Mesenteric fat pad (tissue), 1 donor: Measurements from ENCODE around the gene TAF4B. TPM values are rescaled to one million over a fixed set of nuclear protein-coding genes. Genes with fewer than 3 reads are reported as not detected.
A peak's percentile ranks its signal among the peaks of the same experiment; 100 is the strongest.
"Not testable (repeated sequence)": the region's sequence is repeated elsewhere in the genome, so short reads cannot be mapped to it uniquely, and the experiment has no call there.

Experiments
- DNase-seq: peaks from one replicate; pipeline ENCODE4 v3.0.0-alpha.2; 2020; ENCODE audit warnings: low spot score
- total RNA-seq: library from RNA; stranded (reverse); fragmentation: NEBNext Ultra II Directional; extraction: Animal tissue kit (Norgen Biotek cat#: 25700); gene quantifications from one replicate; pipeline ENCODE4 v1.2.1, GENCODE V29; 2021
- donor health status: DM: yes; HTN: yes; CAD: no.

The TAF4B gene
- total RNA-seq, 1 donor from 2014 or later = 4.9 TPM

DNA sequence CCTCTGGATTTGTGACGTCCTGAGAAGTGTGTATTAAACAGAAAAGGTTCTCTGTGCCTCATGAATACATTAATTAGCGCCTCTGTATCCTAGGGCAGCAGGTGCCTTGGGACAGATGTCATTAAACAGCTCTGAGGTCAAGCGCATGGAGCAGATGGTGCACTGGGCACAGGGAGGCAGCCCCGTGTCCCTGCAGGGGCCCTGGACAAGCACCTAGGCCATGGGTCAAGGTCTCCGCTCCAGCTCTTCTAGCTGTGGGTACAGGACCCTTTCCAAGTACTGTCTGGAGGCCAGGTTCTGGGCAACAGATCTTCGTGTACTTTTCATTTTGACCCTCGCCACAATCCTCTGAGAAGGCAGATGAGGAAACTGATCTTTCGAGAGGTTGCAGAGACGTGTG lies 195.7 kb downstream of the TAF4B start:
- peak; percentile 59 for DNase-seq

- DNase-seq = no peak
Measured at GRCh38 chr18:26422472-26423162, 196.4 kb downstream of the TAF4B start.

GRCh38 chr18:26424428-26425147 lies 198.3 kb downstream of the TAF4B start:
- peak; percentile 33 for DNase-seq

DNA sequence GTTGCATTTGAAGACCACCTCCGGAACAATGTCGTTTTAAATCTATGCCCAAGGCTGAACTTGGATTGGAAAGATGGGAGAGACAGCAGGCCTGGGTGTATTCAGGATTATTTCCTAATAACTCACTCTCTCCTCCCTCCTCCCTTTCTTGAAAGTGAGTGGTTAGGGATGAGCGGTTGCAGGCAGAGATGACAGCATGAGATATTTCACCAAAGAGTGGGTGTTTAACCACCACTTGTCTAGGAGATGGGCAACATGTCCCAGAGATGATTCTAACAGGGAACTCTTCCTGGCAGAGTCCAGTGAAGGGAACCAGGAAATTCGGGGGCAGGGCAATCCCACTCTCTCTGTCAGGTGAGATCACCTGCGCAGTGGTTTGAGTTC lies 198.9 kb downstream of the TAF4B start:
- peak; percentile 26 for DNase-seq

DNA sequence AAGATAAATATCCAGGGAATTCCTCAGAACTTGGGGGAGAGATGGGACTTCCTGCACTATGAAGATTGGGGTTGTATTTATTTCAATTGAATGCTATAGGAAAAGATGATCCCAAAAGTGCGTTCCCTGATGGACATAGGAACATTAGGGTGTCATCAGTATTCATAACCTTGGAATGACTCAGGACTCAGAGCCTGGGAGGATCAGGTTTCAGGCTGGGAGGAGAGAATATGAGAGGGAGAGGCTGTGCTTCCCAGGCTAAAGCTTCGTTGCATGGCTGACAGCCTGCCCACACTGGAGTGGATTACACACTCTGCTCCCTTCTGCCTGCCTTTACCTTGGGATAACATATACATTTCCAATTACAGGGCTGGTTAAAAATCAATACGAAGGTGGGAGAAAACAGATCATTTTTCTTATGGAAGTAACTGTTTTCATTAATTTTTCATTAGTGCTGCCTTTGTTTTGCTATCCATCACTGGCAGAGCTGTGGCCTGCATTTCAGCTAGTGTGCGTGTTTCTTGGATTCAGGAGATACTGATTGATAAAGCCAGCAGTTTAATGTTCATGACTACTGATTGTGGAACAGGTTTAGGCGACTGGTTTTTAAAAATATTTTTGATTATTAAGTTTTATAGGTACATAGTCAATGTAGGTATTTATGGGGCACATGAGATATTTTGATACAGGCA lies 203.4 kb downstream of the TAF4B start:
- DNase-seq = peak; percentile 47

DNA sequence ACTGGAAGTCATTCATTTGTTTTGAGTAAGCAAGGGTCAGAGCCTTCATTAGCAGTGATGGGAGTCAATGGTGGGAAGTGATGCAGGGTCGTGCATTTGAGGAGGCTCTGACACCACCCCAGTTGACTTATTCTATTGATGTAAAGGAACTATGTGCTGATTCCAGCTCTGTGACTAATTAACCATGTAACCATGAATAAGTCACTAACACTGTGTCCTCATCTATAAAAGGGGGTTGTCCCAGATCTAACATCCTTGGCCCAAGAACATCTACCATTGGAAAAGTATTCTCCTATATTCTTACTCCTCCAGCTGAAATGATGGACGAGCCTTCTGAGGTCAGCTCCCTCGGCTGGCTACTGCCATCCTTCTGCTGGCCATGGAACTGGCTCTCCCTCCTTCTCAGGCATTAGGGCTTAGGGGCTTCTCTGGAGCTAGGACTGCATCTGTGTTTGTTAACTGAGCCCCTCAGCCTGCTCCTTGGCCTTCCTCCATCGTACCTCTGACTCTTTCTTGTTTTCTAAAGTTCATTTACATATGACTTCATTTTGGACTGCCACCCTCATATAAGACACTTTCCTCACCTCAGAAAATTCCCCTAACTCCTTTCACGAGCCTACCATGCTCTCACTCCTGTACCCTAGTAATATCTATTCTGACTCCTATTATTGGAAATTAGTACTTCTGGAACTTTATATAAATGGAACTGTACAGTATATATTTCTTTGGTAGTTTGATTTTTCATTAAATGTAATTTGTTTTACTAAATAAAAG lies 206.6 kb downstream of the TAF4B start:
- no peak for DNase-seq

DNA sequence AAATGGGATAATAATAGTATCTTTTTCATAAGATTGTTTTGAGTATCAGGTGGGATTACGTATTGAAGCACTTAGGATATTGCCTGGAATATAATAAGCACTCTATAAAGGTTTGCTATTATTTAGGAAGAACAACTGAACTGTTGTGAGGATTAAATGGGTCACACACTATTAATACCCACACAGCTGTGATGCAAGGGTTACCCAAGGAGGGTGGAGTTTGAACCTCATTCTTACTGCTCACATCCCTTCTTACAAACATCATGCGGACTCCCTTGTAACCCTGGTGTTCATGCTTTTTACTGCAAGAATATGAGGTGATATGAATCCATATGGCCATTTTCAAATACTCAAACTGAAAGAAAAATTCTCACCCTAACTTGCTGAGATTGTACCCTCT lies 208.6 kb downstream of the TAF4B start:
- no peak for DNase-seq

- no peak for DNase-seq
Measured at GRCh38 chr18:26435415-26436095, 209.3 kb downstream of the TAF4B start.

DNA sequence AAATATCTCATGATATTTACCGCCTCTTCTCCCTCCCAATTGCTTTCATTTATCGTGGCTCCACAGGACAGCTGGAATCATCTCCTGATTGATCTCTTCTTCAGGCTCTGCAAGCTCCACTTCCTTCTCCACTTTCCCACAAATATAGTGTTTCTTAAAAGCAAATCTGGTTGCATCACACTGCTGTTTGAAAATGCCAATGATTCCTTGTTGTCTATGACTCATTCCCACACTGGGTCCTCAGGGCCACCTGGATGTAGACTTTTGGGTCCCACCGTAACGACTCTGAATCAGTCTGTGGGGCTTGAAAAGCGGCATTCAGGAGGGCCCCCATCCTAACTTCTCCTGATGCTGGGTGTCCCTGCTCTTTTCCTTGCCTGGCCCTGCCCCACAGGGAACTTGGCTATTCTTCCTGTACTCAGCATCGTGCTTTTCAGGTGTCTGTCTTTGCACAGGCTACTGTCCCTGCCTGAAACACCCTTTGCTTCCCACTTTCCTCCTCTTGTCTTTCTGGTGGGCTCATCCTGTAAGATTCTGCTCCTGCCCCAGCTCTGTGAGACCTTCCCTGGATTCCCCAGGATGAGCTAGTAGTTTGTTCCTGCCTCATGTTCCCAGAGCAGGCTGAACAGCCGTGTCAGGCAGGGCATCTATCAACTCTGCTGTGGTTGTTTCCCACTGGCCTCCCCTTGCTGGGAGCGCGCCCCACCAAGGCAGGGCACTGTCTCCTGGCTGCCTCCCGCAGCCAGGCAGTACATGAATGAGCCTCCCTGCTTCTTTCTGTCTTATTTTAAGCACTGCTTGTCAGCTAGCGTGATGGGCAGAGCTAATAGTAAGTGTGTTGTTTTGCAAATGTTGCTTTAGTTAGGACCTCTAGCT lies 210.2 kb downstream of the TAF4B start:
- no peak for DNase-seq

GRCh38 chr18:26437634-26438033 lies 211.4 kb downstream of the TAF4B start:
- not testable (repeated sequence) for DNase-seq

GRCh38 chr18:26438980-26439379 lies 212.7 kb downstream of the TAF4B start:
- no peak for DNase-seq

DNA sequence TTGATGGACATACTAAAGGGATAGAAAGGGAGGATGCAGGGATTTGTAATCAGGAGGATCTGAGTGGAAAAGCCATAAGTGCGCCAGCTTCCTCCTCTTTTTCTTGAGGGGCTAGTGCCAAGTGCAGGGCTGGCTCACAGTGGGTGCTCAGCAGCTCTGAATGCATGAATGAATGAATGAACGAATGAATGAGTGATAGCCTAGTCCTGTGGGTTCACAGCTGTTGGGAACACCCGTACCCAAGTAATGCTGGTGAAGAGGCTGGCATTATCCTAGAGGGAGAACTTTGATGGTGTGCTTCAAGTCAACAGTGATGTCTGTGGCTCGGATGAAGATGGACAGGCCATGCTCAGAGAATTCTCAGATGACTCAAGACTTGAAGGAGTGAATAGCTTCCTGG lies 213.3 kb downstream of the TAF4B start:
- no peak for DNase-seq

DNA sequence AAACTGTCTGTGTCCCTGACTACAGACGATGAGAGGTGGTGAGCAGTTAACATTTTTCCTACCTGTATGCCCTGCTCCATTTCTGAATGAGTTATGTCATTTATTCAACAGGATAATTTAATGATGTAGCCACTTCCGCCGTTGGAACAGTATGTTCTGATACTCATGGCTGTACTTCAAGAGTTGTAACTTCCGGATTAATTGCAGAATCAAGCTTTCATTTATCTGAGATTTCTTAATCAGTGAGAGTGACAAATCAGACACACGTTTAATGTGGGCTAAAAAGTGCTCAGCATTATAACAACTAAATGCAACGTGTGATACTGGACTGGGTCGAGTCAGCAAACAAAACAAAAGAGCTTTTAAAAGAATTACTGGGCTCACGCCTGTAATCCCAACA lies 214.4 kb downstream of the TAF4B start:
- DNase-seq = no peak

Other genes starting within 250 kb of the TAF4B start
- gene SS18, start 135.8 kb upstream of the TAF4B start, total RNA-seq = 69.9 TPM
- not detected for gene PSMA8, start 92.6 kb upstream of the TAF4B start, total RNA-seq